Osteocyte (in vitro differentiated cells): ENCODE measurements around the gene IL1RAP. TPM values are rescaled to one million over a fixed set of nuclear protein-coding genes. Genes with fewer than 3 reads are reported as not detected.

Source experiments
- DNase-seq: peaks from one replicate; pipeline ENCODE4 v3.0.0; 2021; ENCODE audit warnings: mixed read lengths; ENCODE audit not compliant: unreplicated experiment; ENCODE audit errors: extremely low spot score
- H3K27ac Mint-ChIP-seq: one replicate; pipeline ENCODE4 v1.8.0; 2021; ENCODE audit warnings: mild to moderate bottlenecking, mixed read lengths; ENCODE audit not compliant: unreplicated experiment
- H3K27me3 Mint-ChIP-seq: one replicate; pipeline ENCODE4 v1.8.0; 2021; ENCODE audit warnings: mixed read lengths; ENCODE audit not compliant: unreplicated experiment
- H3K36me3 Mint-ChIP-seq: one replicate; pipeline ENCODE4 v1.8.0; 2021; ENCODE audit warnings: mixed read lengths; ENCODE audit not compliant: unreplicated experiment
- H3K4me1 Mint-ChIP-seq: one replicate; pipeline ENCODE4 v1.8.0; 2021; ENCODE audit warnings: mixed read lengths; ENCODE audit not compliant: unreplicated experiment
- H3K4me3 Mint-ChIP-seq: one replicate; pipeline ENCODE4 v1.8.0; 2021; ENCODE audit warnings: mild to moderate bottlenecking, moderate library complexity, mixed read lengths; ENCODE audit not compliant: unreplicated experiment
- H3K9me3 Mint-ChIP-seq: one replicate; pipeline ENCODE4 v1.8.0; 2021; ENCODE audit warnings: mixed read lengths; ENCODE audit not compliant: unreplicated experiment
- total RNA-seq: library from RNA; stranded (reverse); gene quantifications from 2 replicates; pipeline ENCODE4 v1.2.1, GENCODE V29; 2021
- TF ChIP-seq, protein P1 (sequence below): fragments of 200-600 bp; sonication (generic); IDR thresholded peaks from 2 replicates; pipeline ENCODE4 v1.5.0; 2021; ENCODE audit warnings: antibody characterized with exemption, mild to moderate bottlenecking, moderate library complexity

The IL1RAP gene
- total RNA-seq, 1 donor from 2014 or later, result 29.3 TPM

DNA sequence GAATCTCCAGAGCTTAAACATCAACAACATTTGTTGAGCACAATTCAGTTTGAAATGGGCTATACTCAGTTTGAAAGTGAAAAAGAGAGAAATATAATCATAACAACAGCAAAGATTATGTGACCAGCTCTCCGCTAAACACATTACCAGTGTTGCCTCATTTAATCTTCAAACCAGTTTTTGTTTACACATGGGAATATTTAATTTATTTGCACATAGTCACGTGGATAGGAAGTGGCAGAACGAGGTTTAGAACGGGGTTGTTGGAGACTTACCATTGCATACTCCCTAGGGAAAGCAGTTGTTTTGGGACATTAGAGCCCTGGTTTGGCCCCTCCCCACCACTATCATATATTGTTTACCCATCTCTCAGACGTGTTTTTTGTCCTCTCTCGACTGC is 77.2 kb downstream of the IL1RAP start:
- Mint-ChIP-seq H3K27ac (no peak overlapping the region), H3K4me3 (no peak overlapping the region), H3K36me3 (peaks cover 3% of the 10 kb centered on the region), H3K4me1 (peaks cover 14% of the 10 kb centered on the region), H3K9me3 (no peaks in the 10 kb centered on the region), H3K27me3 (no peaks in the 10 kb centered on the region)
- DNase-seq, result no peak
- TF ChIP-seq, protein P1, sequence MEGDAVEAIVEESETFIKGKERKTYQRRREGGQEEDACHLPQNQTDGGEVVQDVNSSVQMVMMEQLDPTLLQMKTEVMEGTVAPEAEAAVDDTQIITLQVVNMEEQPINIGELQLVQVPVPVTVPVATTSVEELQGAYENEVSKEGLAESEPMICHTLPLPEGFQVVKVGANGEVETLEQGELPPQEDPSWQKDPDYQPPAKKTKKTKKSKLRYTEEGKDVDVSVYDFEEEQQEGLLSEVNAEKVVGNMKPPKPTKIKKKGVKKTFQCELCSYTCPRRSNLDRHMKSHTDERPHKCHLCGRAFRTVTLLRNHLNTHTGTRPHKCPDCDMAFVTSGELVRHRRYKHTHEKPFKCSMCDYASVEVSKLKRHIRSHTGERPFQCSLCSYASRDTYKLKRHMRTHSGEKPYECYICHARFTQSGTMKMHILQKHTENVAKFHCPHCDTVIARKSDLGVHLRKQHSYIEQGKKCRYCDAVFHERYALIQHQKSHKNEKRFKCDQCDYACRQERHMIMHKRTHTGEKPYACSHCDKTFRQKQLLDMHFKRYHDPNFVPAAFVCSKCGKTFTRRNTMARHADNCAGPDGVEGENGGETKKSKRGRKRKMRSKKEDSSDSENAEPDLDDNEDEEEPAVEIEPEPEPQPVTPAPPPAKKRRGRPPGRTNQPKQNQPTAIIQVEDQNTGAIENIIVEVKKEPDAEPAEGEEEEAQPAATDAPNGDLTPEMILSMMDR, result no peak

DNA sequence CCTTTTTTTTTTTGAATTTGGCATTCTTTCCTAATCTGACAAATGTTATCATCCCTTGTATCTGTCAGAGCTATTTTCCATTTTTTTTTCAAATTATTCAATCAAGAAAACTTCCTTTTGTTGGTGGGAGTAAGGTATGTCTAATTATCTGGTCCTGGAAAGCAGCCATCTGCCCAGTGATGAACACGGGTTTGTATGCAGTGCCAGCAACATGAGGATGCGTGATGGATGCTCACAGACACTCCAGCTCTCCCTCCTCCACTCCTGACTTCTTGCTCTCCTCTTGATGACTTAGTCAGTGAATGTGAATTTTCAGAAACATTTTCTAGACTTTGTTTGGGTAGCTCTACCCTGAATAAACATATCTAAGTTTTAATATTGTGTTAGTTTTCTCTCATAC is 79.2 kb downstream of the IL1RAP start:
- Mint-ChIP-seq H3K4me3 (no peak overlapping the region), H3K36me3 (peaks cover 3% of the 10 kb centered on the region), H3K27me3 (no peaks in the 10 kb centered on the region), H3K27ac (no peak overlapping the region), H3K4me1 (peaks cover 3% of the 10 kb centered on the region), H3K9me3 (peaks cover 6% of the 10 kb centered on the region)
- DNase-seq, result no peak
- TF ChIP-seq, protein P1, result no peak

DNA sequence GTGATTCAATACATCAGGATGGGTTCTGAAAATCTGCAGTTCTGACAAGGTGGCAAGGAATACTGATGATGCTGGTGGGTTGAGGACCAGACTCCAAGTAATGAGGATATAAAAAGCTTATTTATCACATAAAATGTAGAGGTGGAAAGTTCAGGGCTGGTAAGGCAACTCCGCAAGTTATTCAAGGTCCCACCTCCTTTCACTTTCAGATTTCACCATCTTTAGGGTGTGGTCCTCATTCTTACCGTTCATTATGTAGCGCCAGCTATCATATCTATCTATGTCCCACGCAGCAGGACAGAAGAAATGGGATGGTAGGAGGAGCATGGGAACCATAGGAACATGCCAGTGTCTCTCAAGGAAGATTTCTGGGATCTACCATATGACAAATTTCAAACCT is 80.3 kb downstream of the IL1RAP start:
- no peaks in the 10 kb centered on the region for H3K27me3 Mint-ChIP-seq
- peaks cover 3% of the 10 kb centered on the region for H3K36me3 Mint-ChIP-seq
- H3K9me3 Mint-ChIP-seq, result peaks cover 9% of the 10 kb centered on the region
- no peak for DNase-seq
- TF ChIP-seq, protein P1, result no peak
- peaks cover 1% of the 10 kb centered on the region for H3K4me1 Mint-ChIP-seq
- no peak overlapping the region for H3K27ac Mint-ChIP-seq
- no peak overlapping the region for H3K4me3 Mint-ChIP-seq

DNA sequence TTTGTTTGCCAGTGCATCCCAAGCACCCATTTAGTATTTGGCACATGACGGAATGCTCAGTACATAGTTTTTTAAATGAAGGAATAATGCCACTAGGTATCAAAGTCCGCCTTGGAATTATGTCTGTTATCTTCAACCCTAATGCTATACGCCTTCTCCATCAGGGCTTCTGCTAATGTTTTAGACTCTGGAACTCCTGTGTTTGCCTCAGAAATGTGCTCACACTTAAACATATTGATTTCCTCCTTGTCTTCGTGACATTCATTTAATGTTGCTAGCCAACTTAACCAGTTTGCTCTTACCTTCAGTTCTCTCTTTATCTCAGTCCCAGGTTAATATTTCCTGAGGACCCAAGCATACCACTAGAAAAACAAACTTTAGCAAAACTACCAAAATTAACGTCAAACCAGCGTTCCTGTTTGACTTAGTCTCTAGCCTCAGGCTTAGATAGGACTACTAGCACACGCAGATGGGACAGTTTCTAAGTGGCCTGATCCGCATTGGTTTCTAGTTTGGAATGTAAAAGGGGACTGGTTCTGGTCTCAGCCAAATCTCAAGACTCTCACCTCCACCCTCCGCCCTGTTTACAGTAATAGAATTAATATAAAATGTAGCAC is 81.4 kb downstream of the IL1RAP start:
- H3K4me3 Mint-ChIP-seq, result no peak overlapping the region
- DNase-seq, result no peak

DNA sequence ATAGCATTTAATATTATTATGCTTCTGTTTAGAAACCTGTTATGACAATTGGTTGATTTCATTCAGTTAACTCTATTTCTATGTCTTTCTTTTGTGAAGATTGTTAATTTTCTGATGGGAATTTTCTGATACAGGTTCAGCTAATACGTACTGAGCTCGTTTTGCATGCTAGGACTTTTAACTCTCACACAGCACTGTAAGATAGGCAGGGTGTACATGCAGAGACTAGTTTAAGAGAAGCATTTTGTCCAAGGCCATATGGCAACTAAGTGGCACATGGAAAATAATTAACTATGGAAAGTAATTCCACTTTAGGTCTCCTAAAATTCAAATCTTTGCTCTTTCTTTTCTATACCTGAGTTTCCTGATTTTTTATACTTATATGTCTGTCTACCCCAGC is 81.9 kb downstream of the IL1RAP start:
- Mint-ChIP-seq H3K27me3 (no peaks in the 10 kb centered on the region), H3K36me3 (peaks cover 5% of the 10 kb centered on the region), H3K4me1 (peaks cover 1% of the 10 kb centered on the region), H3K27ac (no peak overlapping the region), H3K4me3 (no peak overlapping the region), H3K9me3 (peaks cover 9% of the 10 kb centered on the region)
- no peak for DNase-seq
- TF ChIP-seq, protein P1, result no peak

More for the DNA sequence above, 81.4 kb downstream of the IL1RAP start:
- Mint-ChIP-seq H3K4me1 (peaks cover 1% of the 10 kb centered on the region), H3K9me3 (peaks cover 9% of the 10 kb centered on the region), H3K27me3 (no peaks in the 10 kb centered on the region), H3K36me3 (peaks cover 4% of the 10 kb centered on the region), H3K27ac (no peak overlapping the region)
- TF ChIP-seq, protein P1, result no peak
